Astrocyte (in vitro differentiated cells and primary cell): ENCODE measurements around the gene CBFA2T2. TPM values are rescaled to one million over a fixed set of nuclear protein-coding genes. Genes with fewer than 3 reads are reported as not detected.

Experiments used
- DNase-seq: peaks from one replicate; pipeline ENCODE4 v3.0.0-alpha.2; 2010; ENCODE audit warnings: low read depth
- FAIRE-seq: peaks from 2 replicates; lab custom pipeline; 2011; peaks lifted over from hg19 to GRCh38; lab: Jason Lieb, UNC
- H2AFZ ChIP-seq: 2 replicates; pipeline ENCODE4 v1.6.0; 2012; ENCODE audit warnings: low read depth, low read length, inconsistent platforms
- H3K27ac ChIP-seq: 2 replicates; pipeline ENCODE4 v1.5.1; 2011; ENCODE audit warnings: low read depth, low read length, inconsistent platforms
- H3K27me3 ChIP-seq: 2 replicates; pipeline ENCODE4 v1.6.0; 2011; ENCODE audit warnings: low read length, inconsistent platforms; ENCODE audit not compliant: insufficient read depth
- H3K36me3 ChIP-seq: 2 replicates; pipeline ENCODE4 v1.5.1; 2011; ENCODE audit warnings: low read length, inconsistent platforms; ENCODE audit not compliant: insufficient read depth
- H3K4me1 ChIP-seq: 2 replicates; pipeline ENCODE4 v1.5.1; 2011; ENCODE audit warnings: low read length, inconsistent platforms; ENCODE audit not compliant: insufficient read depth
- H3K4me2 ChIP-seq: 2 replicates; pipeline ENCODE4 v1.6.0; 2012; ENCODE audit warnings: low read length, inconsistent platforms
- H3K4me3 ChIP-seq: 2 replicates; pipeline ENCODE4 v1.5.1; 2011; ENCODE audit warnings: low read depth, mild to moderate bottlenecking, low read length, inconsistent platforms; ENCODE audit not compliant: insufficient read depth
- H3K79me2 ChIP-seq: 2 replicates; pipeline ENCODE4 v1.6.0; 2012; ENCODE audit warnings: mild to moderate bottlenecking, low read length, inconsistent platforms; ENCODE audit not compliant: insufficient read depth
- H3K9ac ChIP-seq: 2 replicates; pipeline ENCODE4 v1.6.0; 2012; ENCODE audit warnings: mild to moderate bottlenecking, low read length, inconsistent platforms
- H3K9me3 ChIP-seq: 2 replicates; pipeline ENCODE4 v1.5.1; 2012; ENCODE audit warnings: low read depth, mild to moderate bottlenecking, low read length, inconsistent platforms; ENCODE audit not compliant: insufficient read depth
- H4K20me1 ChIP-seq: 2 replicates; pipeline ENCODE4 v1.6.0; 2012; ENCODE audit warnings: low read length, inconsistent platforms; ENCODE audit not compliant: insufficient read depth
- H3K27ac Mint-ChIP-seq: one replicate; pipeline ENCODE4 v1.8.0; 2021; ENCODE audit warnings: mild to moderate bottlenecking, mixed read lengths; ENCODE audit not compliant: unreplicated experiment
- H3K27me3 Mint-ChIP-seq: one replicate; pipeline ENCODE4 v1.8.0; 2021; ENCODE audit warnings: low read depth, mixed read lengths; ENCODE audit not compliant: unreplicated experiment
- H3K36me3 Mint-ChIP-seq: one replicate; pipeline ENCODE4 v1.8.0; 2021; ENCODE audit warnings: low read depth, mixed read lengths; ENCODE audit not compliant: unreplicated experiment
- H3K4me1 Mint-ChIP-seq: one replicate; pipeline ENCODE4 v1.8.0; 2021; ENCODE audit warnings: low read depth, mixed read lengths; ENCODE audit not compliant: unreplicated experiment
- H3K4me3 Mint-ChIP-seq: one replicate; pipeline ENCODE4 v1.8.0; 2021; ENCODE audit warnings: mild to moderate bottlenecking, moderate library complexity, mixed read lengths; ENCODE audit not compliant: unreplicated experiment
- H3K9me3 Mint-ChIP-seq: one replicate; pipeline ENCODE4 v1.8.0; 2021; ENCODE audit warnings: mild to moderate bottlenecking, mixed read lengths; ENCODE audit not compliant: unreplicated experiment
- CTCF ChIP-seq: IDR thresholded peaks from 2 replicates; pipeline ENCODE4 v1.5.1; 2011; ENCODE audit warnings: low read depth, mild to moderate bottlenecking, inconsistent platforms, low read length, moderate library complexity; ENCODE audit not compliant: insufficient read depth
- EZH2 ChIP-seq: IDR thresholded peaks from 2 replicates; pipeline ENCODE4 v1.6.1; 2012; ENCODE audit warnings: mild to moderate bottlenecking, low read length, inconsistent platforms; ENCODE audit not compliant: insufficient read depth
- total RNA-seq: library from RNA; stranded (reverse); gene quantifications from 2 replicates; pipeline ENCODE4 v1.2.1, GENCODE V29; 2021

The CBFA2T2 gene
- total RNA-seq, 1 donor from 2014 or later: 14.6 TPM

- no peaks in the 10 kb centered on the region for H3K9me3 ChIP-seq
- no peaks in the 10 kb centered on the region for H3K4me1 ChIP-seq
- DNase-seq (no peak), FAIRE-seq (no peak)
- Mint-ChIP-seq H3K36me3 (no peaks in the 10 kb centered on the region), H3K27me3 (peaks cover 25% of the 10 kb centered on the region), H3K9me3 (no peaks in the 10 kb centered on the region), H3K4me1 (no peaks in the 10 kb centered on the region), H3K4me3 (no peak overlapping the region), H3K27ac (no peak overlapping the region)
- TF ChIP-seq EZH2: no peak
- TF ChIP-seq CTCF: no peak
- H3K4me3 ChIP-seq: no peak overlapping the region
- no peak overlapping the region for H3K9ac ChIP-seq
- H3K79me2 ChIP-seq: no peaks in the 10 kb centered on the region
- H3K4me2 ChIP-seq: no peak overlapping the region
- no peaks in the 10 kb centered on the region for H3K36me3 ChIP-seq
- H3K27me3 ChIP-seq: peaks cover 26% of the 10 kb centered on the region
- H2AFZ ChIP-seq: no peak overlapping the region
- no peak overlapping the region for H3K27ac ChIP-seq
- H4K20me1 ChIP-seq: no peaks in the 10 kb centered on the region
These were observed 16.9 kb upstream of the CBFA2T2 start for GRCh38 chr20:33472868-33473435.

GRCh38 chr20:33474097-33474873 lies 15.6 kb upstream of the CBFA2T2 start:
- Histone ChIP-seq H3K9me3 (no peaks in the 10 kb centered on the region), H3K4me2 (no peak overlapping the region), H3K27ac (no peak overlapping the region), H3K79me2 (no peaks in the 10 kb centered on the region), H3K9ac (no peak overlapping the region), H2AFZ (no peak overlapping the region), H4K20me1 (no peaks in the 10 kb centered on the region), H3K4me3 (no peak overlapping the region), H3K4me1 (no peaks in the 10 kb centered on the region), H3K27me3 (peaks cover 26% of the 10 kb centered on the region), H3K36me3 (no peaks in the 10 kb centered on the region)
- H3K4me3 Mint-ChIP-seq: no peak overlapping the region
- H3K9me3 Mint-ChIP-seq: no peaks in the 10 kb centered on the region
- peaks cover 30% of the 10 kb centered on the region for H3K27me3 Mint-ChIP-seq
- H3K4me1 Mint-ChIP-seq: no peaks in the 10 kb centered on the region
- no peak for DNase-seq
- no peak overlapping the region for H3K27ac Mint-ChIP-seq
- no peak for FAIRE-seq
- no peak for TF ChIP-seq EZH2
- no peak for TF ChIP-seq CTCF
- H3K36me3 Mint-ChIP-seq: no peaks in the 10 kb centered on the region

GRCh38 chr20:33474963-33475362 lies 14.9 kb upstream of the CBFA2T2 start:
- Histone ChIP-seq H4K20me1 (no peaks in the 10 kb centered on the region), H3K79me2 (no peaks in the 10 kb centered on the region), H3K9me3 (no peaks in the 10 kb centered on the region), H3K27ac (no peak overlapping the region), H3K9ac (no peak overlapping the region), H3K4me3 (no peak overlapping the region), H3K4me2 (no peak overlapping the region), H3K27me3 (peaks cover 26% of the 10 kb centered on the region), H2AFZ (no peak overlapping the region), H3K36me3 (no peaks in the 10 kb centered on the region), H3K4me1 (no peaks in the 10 kb centered on the region)
- Mint-ChIP-seq H3K36me3 (no peaks in the 10 kb centered on the region), H3K4me3 (no peak overlapping the region), H3K4me1 (no peaks in the 10 kb centered on the region), H3K27ac (no peak overlapping the region), H3K27me3 (peaks cover 30% of the 10 kb centered on the region), H3K9me3 (no peaks in the 10 kb centered on the region)
- DNase-seq (no peak), FAIRE-seq (no peak)
- TF ChIP-seq CTCF (no peak), EZH2 (no peak)
